GF-D8 (cell line): ENCODE data around the gene LRRC42.
"Not testable (repeated sequence)": the region's sequence is repeated elsewhere in the genome, so short reads cannot be mapped to it uniquely, and the experiment has no call there.

Source experiments
- DNase-seq: peaks from one replicate; lab custom pipeline; 2025; lab: John Stamatoyannopoulos, UW

The LRRC42 gene

DNA sequence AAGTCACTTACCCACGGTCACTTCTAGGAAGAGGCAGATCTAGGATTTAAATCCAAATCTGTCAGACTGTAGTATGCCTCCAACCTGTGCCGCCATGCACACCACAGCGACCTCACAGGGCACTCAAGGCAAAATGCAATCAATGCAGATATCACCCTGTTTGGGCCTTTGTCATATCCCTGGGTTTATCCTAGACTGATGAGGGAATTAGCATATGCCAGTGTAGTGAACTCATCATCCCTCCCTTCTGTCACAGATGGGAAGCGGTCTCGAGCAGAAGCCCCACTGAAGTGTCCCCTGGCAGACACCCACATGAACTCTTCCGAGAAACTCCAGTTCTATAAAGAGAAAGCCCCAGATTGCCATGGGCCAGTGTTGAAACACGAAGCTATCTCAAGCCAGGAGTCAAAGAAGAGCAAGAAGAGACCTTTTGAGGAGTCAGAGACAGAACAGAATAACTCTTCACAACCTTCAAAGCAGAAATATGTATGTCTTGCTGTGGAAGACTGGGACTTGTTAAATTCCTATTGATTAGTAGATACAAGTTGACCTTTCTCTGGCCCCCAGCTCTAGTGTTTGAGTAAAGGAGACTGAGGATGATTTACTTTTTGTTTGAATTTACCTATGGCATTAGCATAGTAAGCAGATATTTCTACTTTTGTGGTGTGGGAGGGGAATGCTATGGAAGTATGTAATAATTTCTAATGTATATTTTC lies 21.4 kb downstream of the LRRC42 start:
- no peak for DNase-seq

DNA sequence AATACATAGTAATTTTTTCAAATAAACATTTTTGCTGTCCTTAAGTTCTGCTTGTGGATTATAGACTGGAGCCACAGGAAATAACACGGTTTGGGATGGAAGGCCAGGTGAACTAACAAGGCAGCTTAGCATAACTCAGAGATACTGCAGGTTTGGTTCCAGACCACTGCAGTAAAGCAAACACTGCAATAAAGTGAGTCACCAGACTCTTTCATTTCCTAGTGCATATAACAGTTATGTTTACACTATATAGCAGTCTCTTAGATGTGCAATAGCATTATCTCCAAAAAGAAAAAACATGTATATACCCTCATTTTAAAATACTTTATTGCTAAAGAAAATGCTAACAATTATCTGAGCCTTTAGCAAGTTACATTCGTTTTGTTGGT lies 22.0 kb downstream of the LRRC42 start:
- no peak for DNase-seq

DNA sequence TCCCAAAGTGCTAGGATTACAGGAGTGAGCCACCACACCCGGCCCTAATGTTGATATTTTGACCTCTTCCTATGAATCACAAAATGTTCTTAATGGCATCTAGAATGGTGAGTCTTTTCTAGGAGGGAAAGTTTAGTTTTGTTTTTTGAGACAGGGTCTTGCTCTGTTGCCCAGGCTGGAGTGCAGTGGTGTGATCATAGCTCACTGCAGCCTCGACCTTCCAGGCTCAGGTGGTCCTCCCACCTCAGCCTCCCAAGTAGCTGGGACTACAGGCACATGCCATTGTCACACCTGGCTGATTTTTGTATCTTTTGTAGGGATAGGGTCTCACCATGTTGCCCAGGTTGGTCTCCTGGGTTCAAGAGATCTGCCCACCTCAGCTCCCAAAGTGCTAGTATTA lies 23.2 kb downstream of the LRRC42 start:
- not testable (repeated sequence) for DNase-seq

DNA sequence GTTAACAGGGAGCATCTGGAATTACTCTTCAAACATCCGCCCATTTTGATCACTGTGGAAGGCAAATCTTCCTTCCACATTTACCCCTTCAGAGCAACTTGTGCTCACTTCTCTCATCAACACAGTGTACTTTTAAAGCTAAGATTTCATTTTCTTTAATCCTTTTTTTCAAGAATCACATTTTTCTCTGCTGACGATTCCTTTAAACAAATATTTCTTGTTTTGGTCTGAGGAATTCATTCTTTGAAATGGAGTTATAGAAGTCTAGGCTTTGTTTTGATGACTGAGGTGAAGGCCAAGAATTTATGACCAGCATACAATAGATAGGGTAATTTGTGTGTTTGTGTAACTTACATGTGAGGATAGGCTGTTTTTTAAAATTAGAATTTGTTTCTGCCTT lies 25.6 kb downstream of the LRRC42 start:
- DNase-seq, result no peak

DNA sequence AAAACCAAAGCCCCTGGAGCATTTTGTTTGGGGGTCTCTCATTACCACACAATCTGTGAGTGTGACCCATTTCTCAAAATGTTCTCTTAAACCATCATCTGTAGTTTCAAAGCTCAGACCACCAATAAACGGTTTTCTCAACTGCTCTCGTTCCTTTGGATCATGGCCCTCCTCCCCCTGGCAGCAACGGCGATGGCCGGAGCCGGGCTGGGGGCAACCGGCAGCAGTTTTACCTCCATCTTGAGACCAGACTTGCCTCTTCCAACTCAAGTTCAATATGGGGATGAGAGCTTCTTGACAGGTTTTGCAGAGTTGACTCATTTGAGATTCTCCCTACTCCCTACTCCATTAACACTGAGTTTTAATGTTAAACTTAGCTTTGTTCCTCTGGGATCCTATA lies 29.7 kb downstream of the LRRC42 start:
- no peak for DNase-seq

DNA sequence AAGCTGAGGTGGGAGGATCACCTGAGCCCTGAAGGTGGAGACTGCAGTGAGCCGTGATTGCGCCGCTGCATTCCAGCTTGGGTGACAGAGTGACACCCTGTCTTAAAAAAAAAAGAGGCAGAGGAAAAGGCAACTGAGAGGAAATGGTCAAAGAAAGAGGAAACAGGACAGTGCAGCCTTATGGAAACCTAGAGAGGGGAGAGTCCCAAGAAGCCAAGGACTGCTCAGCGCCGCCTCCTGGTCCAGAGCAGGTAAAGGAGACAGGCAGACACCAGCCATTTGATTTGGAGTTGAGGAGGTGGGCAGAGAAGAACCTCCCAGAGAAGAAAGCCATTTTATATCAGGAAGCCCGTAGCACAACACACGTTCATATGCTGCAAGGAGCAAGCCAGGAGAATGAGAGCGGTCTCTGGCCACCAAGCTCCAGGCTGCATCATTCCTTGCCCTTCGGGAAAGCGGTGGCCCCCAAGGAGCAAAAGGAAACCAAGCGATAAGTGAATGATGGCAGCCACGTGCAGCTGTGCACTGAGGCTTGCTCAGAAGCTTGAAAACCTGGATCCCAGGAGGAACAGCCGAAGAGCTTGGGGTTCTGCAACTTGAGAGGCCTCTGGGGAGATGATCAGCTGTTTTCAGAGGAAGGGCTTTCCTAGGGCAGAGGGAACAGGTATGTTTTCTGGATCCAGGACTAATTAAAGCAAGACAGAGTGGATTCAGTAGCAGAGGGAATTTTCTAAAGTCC lies 33.7 kb downstream of the LRRC42 start:
- DNase-seq, result no peak

DNA sequence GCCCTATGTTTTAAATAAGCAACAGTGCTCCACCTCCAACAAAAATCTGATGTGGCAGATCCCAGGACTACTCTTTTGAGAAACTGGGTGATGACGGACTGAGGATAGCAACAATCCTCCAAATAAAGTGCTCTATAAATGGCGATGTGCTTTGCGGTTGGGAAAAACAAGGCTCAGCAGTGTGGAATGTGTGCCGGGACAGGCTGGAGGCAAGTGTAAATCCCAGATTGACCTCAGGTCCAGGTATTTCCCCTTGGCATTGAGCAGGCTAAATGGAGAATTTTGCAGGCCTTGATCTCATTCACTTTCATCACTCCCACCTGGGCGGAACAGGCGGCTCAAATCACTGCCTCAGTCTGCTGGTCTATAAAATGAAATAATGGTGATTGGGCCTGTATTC lies 35.1 kb downstream of the LRRC42 start:
- no peak for DNase-seq

DNA sequence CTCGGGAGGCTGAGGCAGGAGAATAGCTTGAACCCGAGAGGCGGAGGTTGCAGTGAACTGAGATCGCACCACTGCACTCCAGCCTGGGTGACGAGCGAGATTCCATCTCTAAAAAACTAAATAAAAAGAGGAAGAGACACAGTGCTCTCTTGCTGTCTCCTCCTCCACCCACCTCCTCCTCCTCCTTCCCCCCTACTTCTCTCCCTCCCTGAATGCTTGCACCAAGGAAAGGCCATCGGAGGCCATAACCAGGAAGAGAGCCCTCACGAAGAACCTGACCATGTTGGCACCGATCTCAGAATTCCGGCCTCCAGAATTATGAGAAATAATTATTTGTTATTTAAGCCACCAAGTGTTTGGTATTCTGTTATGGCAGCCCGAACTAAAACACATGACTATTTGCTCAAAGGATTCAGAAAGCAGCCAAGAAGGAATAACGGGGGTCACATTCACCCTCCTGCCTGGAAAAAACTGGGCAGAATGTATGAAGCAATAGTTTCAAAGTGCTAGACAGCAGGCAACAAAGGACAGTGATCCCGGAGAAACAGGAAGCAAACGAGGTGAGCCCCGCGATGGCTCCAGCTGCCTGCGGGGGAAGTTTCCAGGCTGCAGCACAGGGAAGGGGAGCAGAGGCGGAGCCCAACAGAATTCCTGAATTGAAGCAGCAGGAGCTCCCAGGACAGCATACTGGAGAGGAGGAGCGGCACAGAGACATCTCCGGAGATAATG lies 36.0 kb downstream of the LRRC42 start:
- no peak for DNase-seq

DNA sequence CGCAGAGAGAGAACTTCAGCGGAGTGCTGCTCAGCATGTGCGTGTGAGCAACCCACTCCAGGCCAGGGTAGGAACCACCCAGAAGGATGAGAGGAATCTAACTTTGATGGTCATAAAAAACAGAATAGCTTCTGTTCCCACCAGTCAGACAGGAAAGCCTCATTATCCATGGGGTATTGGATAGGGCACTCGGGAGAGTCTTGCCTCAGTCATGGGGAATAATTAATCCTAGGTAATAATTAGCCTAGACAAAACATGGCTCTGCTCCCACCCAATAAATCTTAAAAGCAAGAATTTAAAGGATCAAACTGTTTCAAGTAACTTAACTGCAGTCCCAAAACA lies 36.6 kb downstream of the LRRC42 start:
- no peak for DNase-seq

DNA sequence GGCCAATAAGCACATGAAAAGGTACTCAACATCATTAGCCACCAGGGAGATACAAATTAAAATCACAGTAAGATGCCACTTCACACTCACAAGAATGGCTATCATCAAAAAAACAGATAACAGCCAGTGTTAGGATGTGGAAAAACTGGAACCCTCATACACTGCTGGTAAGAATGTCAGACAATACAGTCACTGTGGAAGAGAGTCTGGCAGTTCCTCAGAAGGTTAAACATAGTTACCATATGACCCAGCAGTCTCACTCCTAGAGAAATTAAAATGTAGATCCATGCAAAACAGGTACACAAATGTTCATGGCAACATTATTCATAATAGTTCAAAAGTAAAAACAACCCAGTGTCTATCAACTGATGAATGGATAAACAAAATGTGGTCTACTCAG lies 38.6 kb downstream of the LRRC42 start:
- DNase-seq, result no peak

DNA sequence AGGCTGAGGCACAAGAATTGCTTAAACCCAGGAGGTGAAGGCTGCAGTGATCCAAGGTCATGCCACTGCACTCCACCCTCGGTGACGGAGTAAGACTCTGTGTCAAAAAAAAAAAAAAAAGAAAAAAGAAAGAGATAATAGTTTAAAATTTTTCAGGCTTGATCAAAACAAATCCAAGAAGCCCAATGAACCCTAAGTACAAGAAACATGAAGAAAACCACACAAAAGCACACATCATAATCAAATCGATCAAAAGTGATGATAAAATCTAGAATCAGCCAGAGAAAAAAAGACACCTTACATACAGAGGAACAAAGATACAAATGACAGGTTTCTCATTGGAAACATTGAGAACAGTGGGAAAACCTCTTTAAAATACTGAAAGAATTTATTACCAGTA lies 40.3 kb downstream of the LRRC42 start:
- no peak for DNase-seq

DNA sequence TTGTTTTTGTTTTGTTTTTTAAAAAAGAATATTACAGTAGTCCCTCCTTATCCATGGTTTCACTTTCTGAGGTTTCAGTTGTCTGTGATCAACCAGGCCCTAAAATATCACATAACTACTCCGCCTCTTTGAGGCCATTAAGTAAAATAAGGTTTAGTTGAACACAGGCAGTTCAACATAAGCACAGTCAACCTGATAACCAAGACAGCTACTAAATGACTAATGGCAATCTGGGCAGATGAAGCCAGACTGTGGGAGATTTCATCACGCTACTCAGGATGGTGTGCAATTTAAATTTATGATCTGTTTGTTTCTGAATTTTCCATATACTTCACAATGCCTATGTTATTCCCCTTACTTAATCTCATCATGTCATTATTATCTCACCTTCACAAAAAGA lies 41.7 kb downstream of the LRRC42 start:
- DNase-seq, result no peak

DNA sequence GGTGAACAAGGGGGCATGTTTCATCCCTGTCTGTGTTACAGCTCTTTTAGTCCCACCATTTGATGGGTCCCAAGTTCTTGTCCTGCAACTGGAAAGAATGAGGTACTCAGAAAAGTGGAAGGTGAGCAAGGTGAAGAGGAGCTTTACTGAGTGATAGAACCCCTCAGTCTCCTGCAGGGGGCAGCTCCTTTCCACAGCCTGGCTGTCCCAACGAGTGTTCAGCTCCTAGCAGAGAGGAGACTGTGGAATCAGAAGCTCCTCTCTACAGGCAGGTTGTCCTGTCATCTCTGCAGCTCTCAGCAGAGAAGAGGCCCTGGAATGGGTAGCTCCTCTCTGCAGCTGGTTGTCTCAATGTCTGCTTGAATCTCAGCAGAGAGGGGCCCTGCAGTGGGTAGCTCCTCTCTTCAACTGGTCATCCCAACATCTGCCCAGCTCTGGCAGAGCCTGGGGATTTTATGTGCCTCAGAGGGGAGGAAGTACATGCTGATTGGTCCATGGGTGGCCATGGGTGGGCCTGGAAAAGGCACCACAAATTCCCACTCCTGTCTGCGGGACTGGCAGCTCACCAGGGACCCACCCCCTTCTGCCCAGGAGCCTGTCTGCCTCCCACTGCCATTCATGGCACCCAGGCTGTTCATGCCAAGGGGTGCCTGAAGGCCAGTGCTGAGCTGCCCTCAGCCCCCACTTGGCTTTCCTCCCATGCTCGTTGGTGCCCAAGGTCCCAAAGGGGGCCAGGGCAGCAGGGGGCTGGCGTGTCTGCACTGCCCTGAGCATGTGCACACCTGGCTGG lies 46.1 kb downstream of the LRRC42 start:
- no peak for DNase-seq

DNA sequence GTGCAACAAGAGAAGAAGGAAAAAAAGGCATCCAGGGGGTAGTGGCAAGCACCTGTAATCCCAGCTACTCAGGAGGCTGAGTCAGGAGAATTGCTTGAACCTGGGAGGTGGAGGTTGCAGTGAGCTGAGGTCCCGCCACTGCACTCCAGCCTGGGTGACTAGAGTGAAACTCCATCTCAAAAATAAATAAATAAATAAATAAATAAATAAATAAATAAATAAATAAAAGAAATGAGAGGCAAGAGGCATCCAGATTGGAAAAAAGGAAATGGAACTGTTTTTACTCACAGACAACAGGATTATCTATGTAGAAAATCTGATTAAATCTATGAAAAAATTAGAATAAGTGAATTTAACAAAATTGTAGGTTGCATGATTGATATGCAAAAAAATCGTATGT lies 48.4 kb downstream of the LRRC42 start:
- not testable (repeated sequence) for DNase-seq

DNA sequence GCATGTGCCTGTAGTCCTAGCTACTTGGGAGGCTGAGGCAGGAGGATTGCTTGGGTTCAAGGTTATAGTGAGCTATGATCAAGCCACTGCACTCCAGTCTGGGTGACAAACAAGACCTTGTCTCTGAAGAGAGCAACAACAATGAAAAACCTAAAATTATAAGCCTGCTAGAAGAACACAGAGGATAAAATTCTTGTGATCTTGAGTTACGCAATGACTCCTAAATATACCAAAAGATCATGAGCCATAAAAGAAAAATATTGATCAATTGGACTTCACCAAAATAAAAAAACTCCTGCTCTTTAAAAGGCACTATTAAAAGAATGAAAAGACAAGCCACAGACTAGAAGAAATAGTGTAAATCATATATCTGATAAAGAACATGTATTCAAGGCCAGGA lies 49.5 kb downstream of the LRRC42 start:
- no peak for DNase-seq

DNA sequence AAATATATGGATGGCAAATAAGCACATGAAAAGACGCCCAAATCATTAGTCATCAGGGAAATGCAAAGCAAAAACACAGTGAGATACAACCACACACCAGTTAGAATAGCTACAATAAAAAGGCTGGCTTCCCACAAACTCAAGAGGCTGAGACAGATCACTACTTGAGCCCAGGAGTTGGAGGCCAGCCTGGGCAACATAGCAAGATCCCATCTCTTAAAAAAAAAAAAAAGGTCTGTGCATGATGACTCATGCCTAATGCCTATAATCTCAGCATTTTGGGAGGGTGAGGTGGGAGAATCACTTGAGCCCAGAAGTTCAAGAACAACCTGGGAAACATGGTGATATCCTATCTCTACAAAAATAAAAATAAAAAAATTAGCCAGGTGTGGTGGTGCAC lies 52.1 kb downstream of the LRRC42 start:
- no peak for DNase-seq

DNA sequence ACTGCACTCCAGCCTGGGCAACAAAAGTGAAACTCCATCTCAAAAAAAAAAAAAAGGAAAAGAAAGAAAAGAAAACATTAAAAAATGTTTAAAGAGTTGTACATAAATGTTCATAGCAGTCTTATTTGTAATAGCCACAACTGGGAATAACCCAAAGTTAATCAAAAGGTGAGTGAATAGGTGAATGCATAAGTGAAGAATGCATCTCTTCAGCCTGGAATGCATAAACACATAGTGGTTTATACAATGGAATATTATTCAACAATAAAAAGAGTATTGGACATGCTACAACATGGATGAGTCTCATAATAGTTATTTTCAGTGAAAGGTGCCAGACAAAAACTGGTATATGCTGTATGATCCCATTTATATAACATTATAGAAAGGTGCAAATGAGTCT lies 53.8 kb downstream of the LRRC42 start:
- no peak for DNase-seq

DNA sequence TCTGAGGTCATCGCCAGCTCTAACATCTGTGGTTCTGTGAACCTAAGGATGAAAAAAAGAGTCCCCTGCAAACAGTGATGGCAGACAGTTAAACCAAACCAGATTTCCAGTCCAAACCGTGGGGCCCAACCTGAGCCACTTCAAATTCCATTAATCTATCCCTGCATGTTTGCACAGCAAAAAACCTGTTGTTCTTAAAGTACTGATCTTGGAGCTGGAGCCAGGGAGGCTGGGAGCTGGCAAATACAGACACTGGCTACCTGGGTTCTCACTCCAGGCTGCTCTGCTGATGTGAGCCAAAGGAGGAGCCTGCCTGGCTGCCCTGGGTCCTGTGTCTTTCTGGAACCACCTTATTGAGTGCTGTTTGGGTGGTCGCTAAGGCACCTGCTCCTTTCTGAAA lies 55.4 kb downstream of the LRRC42 start:
- no peak for DNase-seq

DNA sequence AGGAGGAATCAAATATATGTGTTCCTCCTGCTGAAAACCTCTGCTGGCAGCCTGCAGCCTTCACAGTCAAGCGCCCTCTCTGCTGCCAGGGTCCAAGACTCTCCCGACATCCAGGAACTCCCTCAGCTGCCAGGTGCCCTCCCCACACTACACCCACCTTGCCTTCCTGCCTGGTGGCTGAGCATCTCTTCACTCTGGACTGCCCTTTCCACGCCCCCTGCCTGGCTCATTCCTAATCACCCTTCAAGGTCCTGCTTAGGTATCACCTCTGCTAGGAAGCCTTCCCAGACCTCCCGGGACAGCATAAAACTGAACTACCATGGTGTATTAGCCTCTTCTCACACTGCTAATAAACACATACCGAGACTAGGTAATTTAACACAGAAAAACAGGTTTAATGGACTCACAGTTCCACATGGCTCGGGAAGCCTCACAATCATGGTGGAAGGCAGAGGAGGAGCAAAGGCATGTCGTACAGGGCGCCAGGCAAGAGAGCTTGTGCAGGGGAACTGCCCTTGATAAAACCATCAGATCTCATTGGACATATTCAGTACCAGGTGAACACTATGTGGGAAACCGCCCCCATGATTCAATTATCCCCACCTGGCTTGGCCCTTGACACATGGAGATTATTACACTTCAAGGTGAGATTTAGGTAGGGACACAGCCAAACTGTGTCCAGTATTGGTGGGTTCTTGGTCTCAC lies 56.5 kb downstream of the LRRC42 start:
- no peak for DNase-seq

DNA sequence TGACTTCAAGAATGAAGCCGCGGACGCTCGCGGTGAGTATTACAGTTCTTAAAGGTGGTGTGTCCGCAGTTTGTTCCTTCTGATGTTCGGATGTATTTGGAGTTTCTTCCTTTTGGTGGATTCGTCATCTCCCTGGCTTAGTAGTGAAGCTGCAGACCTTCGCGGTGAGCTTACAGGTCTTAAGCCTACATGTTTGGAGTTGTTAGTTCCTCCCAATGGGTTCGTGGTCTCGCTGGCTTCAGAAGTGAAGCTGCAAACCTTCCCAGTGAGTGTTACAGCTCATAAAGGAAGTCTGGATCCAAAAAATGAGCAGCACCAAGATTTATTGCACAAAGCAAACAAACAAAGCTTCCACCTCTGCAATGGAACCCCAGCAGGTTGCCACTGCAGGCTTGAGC lies 57.1 kb downstream of the LRRC42 start:
- DNase-seq, result no peak

DNA sequence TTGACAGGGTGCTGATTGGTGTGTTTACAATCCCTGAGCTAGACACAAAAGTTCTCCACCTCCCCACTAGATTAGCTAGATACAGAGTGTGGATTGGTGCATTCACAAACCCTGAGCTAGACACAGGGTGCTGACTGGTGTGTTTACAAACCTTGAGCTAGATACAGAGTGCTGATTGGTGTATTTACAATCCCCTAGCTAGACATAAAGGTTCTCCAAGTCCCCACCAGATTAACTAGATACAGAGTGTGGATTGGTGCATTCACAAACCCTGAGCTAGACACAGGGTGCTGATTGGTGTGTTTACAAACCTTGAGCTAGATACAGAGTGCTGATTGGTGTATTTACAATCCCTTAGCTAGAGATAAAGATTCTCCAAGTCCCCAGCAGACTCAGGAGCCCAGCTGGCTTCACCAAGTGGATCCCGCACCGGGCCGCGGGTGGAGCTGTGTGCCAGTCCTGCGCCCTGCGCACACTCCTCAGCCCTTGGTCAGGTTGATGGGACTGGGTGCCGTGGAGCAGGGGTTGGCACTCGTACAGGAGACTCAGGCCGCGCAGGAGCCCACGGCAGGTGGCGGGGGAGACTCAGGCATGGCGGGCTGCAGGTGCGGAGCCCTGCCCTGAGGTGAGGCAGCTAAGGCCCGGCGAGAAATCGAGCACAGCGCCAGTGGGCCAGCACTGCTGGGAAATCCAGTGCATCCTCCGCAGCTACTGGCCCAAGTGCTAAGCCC lies 57.8 kb downstream of the LRRC42 start:
- not testable (repeated sequence) for DNase-seq
